ELR (cell line): ENCODE measurements around the gene CREB3L2.
A peak's percentile ranks its signal among the peaks of the same experiment; 100 is the strongest.

Source experiments
- DNase-seq: peaks from one replicate; pipeline ENCODE4 v3.0.0-alpha.2; 2015; ENCODE audit warnings: low read depth

CREB3L2 gene

GRCh38 chr7:137898839-137899721, 102.8 kb downstream of the CREB3L2 start:
- peak; percentile 80 for DNase-seq

DNA sequence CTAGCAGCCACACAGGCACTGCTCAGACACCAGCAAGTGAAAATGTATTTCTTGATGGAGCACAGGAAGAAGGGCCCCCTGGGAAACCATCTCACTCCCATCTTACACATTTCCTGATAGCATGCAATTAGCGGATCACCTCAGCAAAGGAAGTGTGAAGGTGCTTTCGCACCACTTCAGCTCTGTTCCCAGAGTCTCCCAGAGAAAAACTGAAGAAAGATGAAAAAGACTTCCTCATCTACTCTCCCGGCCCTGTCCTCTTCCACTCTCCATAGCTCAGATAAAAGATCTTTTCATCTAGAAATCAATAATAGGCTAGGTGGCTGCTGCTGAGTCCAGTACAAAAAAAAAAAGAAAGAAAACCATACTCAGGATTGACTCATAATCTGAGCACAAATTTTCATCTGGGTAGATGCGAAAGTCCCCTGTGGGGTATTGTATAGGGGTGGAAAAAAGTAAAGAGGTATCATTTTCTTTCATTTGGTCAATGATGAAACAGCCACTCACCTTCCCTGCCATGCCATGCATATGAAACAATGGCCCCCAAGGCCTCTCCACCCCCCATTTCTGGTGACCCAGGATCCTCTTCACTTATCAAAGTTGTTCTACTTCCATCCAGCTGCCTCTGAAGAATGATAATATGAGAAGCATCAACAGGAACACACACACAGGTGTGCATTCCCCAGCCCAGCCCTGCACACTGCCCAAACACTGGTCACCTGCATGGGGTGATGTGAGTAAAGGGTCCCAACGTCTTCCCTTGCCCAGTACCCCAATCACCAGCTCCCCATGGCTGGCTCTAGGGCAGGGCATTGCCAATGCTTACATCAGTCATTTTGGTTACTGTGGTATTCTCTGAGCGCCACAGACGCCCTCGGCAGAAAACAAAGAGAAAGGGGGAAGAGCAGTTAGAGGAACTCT, 106.3 kb downstream of the CREB3L2 start:
- no peak for DNase-seq

GRCh38 chr7:137893143-137893742, 108.6 kb downstream of the CREB3L2 start:
- no peak for DNase-seq

DNA sequence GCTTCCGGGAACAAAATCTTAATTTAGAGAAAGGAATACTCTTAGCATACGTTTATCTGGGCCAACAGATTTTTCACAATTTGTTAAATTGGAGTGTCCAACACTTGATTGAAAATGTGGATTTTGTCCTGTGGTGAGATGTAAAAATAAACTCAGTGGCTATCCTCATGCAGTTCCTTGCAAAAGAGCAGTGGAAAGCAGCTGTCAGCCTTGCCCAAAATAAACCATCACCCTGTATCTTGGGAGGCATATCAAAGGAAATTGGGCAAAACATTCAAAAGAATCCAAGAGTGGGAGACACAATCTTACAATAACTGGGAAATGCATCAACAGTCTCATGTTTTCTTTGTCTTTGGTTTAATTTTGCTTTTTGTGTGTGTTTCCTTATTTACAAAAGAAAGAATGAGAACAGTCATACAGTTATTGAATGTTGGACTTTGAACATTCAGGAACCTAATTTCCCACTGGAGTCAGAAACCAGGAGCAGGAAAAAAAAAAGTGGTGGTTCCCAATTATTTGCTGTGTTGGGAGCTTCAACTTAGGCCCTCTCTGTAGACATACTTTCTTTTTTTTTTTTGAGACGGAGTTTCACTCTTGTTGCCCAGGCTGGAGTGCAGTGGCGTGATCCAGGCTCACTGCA, 110.8 kb downstream of the CREB3L2 start:
- DNase-seq = no peak

DNA sequence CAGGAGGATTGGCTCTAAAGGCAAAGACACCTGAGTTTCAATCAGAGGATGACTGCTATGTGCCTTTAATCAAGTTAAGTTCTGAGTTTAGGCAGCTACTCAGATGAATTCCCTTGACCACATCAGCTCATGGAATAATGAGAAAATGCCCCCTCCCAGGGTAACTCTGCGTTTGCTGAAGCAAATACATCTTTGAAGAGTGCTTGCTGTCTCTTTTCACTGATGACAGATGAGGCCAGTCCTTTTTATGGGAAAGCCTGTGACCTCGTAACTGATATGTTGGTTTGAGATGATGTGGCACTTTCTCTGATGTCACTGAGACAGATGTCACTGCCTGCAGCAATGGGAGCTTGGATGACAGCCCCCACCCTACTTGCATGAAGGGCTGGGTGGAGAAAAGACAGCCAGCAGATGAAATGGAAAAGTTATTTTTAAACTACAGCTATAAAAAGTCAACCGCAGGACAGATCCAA, 111.4 kb downstream of the CREB3L2 start:
- no peak for DNase-seq

DNA sequence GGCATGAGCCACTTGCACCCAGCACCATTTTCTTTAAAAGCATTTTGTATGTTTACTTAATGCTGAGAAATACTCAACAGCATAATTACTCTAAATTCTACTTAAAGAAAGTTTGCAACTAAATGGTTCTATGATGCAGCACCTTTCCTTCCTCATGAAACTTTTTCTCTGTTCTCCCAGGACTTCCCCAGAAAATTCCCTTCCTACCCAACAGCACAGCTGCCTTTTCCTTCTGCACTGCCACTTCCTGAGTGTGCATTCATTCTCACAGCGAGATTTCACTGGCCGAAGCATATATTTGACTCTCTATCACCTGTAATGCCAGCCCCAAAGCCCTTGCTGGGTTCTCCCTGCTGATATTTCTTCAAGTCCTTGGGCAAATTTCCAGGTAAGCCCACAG, 113.6 kb downstream of the CREB3L2 start:
- DNase-seq = no peak

GRCh38 chr7:137886746-137887145, 115.1 kb downstream of the CREB3L2 start:
- no peak for DNase-seq

GRCh38 chr7:137886281-137886680, 115.6 kb downstream of the CREB3L2 start:
- DNase-seq = no peak

DNA sequence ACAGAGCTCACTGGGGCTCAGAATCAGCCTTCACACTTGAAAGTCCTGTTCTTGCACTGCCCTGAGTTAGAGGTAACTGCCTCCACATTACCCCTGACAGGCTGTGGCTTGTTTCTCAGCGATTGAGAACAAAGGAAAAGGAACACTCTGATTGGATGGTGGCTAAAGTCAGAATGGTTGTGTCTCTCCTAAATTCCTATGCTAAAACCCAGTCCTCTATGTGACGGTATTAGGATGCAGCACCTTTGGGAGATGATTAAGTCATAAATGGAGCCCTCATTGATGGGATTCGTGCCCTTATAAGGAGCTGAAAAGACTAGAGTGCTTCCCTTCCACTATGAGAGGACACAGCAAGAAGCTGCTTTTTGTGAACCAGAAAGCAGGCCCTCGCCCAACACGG, 116.2 kb downstream of the CREB3L2 start:
- DNase-seq = no peak

- DNase-seq = peak; percentile 46
Measured at GRCh38 chr7:137882806-137883205, 119.1 kb downstream of the CREB3L2 start.

DNA sequence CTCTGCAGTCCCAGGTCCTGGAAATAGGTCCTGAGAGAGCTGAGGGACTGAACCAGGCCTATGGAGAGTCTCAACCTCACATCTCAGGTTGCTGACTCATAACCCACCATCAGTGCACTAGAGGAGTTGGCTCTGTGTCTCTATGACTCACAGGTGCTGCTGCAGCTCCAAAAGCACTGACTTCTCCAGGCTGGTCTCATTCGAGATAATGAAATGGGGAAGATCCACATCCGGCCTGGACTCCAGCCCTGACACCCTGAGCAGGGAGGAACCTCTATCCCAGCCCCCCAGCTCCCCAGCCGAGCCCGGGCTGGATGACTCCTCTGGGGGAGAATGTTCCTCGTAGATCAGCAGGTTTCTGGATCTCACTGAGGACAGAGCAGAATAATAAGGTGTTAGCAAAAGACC, 119.6 kb downstream of the CREB3L2 start:
- DNase-seq = peak; percentile 99

DNA sequence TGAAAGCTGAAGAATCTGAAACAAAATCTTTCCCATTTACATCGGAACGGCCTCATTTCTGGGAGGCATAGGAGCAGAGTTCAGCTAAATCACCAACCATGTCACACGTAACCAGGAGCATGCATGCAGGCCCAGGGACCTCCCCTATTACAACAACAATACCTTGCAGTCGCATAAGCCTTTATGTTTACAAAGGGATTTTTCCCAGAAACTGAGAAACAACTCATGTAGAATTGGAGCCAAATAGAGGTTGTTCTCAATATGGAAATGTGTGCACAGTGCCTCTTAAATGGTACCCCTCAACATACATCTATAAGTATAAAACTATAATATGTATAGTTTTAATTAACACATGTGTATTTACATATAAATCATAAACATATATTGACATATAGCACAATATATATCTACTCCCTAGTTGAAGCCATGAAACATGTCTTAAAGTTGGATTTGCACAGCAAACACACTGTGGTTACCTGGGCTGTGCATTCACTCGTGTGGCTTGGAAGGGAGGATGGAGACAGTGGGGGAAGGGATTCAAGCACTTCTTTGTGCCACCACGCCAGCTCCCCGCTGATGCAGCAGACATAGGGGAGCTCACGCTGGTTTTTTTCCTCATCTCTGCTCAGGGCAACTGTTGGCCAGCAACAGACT, 120.2 kb downstream of the CREB3L2 start:
- DNase-seq = no peak

- DNase-seq = peak; percentile 86
Measured at GRCh38 chr7:137880432-137880831, 121.5 kb downstream of the CREB3L2 start.

DNA sequence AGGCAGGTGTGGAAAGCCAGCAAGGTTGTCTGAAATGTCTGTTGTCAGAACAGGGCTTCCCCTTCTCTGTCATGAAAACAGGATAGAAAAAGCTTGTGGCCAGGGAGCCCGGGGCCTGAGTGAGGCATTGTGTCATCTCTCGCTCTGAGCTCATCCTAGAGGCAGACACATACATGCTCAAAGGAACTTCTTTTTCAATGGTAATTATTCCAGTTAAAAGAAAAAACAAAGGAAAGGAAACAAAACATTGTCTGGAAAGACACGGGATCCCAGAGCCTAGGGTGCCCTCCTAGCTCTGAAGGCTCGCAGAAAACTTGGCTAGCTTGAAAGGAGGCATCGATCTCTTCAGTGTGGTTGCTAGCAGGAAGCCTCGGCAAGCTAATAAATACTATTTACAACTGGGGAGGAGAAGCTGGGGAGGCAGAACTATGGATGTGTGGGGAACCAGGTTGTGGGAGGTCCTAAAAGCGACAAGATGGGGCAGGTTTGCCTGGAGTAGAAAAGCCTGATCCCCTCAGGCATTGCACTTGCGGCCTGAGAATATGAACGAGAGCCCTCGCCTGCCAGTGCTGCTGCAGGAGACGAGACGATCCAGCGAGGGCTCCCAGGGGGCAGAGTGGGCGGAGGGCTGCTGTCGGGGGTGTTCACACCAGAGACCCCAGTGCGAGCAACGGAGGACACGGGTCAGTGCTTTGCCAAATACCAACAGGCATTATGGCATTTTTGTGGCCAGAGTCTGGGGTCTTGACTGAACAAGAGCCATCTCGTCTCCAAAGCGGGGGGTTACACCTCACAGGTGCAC, 122.3 kb downstream of the CREB3L2 start:
- peak; percentile 68 for DNase-seq

DNA sequence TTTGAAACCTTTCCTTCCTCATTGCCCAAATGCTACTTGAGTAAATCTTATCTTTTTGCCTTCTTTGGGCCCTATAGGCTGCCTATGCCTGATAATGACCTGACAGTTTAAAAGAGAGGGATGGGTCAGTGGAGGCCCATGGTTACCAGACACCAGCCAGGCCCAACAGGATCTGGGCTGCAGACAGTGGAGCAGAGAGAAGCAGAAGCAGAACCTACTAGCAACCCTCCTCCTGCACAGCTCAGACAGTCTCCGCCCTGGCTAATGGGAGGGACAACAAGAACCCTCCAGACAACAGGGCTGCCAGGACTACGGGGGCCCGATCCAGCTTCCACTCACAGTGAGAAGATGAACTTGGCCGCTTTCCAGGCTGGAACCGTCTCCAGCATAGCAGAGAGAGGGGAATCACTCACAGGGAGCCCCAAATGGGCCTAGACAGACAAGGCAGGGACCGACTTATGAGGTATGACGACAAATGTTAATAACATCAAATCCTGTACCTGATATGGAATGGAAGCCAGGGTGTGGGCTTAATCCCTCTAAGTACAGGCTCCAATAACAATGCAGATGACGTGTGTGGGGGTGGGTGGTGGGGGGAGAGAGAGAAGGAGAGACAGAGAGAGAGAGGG, 123.4 kb downstream of the CREB3L2 start:
- no peak for DNase-seq

DNA sequence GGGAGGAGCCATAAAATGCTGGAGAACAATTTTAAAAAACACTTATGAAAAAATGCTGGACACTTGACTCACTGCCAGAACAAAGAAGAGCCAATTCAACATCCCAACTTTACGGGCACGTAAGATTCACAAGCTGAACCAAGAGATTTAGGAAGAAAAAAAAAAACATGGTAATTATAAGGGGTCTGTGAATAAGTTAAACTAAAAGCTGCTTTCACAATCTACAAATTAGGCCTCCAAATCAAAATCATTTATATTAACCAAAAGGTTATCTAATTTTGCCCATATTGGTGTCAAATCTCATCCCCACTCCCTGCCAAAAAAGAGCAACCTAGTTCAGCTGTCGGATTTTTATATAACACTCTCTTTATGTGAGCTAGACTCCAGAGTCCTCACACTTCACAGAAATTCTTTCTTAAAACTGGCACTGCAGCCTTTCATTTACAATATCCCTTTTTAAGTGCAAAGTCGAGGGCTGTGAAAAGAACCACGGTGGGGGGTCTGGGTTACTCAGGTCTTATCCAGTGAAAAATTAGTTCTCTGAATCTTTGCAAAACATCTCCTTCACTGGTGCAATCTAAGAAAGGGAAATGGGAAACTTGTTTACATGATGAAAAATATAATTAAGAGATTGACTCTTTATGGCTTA, 124.7 kb downstream of the CREB3L2 start:
- no peak for DNase-seq

DNA sequence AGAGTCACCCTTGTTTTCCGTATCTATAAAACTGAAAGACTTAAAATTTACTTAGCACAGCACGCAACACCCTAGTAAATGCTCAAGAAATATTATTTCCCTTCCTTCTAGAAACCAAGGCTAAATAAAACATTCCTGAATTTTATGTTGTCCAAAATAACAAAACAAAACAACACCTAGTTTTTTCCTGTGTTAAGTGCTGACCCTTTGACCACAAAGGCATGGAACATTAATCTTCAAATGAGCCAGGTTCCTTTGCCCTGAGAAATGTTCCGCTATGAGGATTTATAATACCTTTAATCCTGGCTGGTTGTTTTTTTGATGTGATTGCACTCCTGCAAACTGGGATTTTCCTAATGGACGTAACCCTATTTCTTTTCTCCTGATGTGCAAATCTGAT, 126.1 kb downstream of the CREB3L2 start:
- no peak for DNase-seq

DNA sequence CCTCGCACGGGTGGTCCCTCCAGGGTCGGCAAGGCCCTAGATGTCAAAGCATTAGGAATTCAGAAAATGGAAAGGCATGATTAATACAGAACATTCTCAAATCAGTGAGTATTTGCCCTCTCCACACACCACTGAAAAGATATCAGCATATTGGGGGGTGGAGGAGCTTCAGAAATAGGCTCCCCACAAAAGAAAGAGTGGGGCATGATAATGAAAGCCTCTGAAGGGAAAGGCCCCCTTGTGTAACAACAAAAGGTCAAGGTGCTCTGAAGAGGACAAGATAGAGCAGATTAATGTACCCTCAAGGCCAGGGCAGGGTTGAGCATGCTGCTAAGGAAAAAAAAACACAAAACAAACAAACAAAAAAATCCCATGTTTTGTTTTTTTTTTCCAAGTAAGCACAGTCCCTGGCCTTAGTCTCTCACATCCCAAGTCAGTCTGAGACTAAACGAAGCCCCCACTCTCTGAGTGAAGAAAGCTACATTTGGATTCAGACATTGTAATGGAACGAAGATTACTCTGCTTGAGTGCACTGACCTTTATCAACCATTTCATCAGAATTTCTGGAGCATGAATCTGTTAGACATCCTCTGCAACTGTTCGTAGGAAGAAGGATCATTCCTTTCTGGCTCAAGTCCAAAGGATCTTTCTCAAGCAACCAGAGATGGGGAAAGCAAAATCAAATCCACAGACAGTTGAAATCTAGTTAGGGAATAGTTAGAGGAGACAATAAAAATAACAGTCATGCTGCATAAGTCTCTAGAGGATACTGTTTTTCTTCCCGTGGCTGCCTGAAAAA, 127.7 kb downstream of the CREB3L2 start:
- DNase-seq = peak; percentile 88

GRCh38 chr7:137873524-137873923, 128.4 kb downstream of the CREB3L2 start:
- DNase-seq = peak; percentile 82
